NK-92 (cell line): ENCODE results near the gene NSFL1C.

Source experiments
- DNase-seq: peaks from one replicate; lab custom pipeline; 2025; ENCODE audit not compliant: unreplicated experiment; lab: John Stamatoyannopoulos, UW

NSFL1C gene

DNA sequence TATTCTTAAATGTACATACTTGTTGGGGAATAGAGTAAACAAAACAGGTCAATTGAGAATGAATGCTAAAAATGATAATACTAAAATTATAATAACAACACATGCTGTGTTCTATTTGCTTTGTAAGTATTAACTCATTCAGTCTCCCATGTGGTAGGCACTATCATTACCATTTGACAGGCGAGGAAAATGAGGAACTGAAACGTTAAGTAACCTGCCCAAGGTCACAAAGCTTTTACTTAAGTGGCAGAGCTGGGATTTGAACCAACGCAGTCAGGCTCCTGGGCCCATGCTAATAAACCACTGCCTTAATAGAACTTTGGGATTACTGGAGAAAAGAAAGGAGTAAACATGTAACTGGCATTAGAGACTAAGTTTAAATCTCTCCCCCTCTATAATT is 3.8 kb downstream of the NSFL1C start:
- DNase-seq = no peak

DNA sequence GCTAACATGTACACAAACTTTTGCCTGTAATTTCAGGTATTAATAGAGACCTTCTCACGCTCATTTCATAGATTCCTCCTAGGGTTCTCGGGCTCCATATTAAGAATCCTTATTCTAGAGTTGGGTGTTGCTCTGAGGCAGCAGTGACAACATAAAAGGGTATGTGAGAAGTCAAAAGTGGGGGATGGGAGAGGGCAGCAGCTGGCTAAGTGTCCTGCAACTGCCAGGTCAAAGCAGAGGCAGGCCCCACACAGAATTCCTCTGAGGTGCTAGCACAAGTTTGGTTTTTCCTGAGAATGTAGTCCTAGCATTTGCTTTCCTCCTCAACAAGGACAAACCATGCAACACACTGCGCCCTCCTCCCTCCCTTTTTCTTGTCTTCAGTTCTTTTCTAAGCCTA is 4.6 kb downstream of the NSFL1C start:
- no peak for DNase-seq

DNA sequence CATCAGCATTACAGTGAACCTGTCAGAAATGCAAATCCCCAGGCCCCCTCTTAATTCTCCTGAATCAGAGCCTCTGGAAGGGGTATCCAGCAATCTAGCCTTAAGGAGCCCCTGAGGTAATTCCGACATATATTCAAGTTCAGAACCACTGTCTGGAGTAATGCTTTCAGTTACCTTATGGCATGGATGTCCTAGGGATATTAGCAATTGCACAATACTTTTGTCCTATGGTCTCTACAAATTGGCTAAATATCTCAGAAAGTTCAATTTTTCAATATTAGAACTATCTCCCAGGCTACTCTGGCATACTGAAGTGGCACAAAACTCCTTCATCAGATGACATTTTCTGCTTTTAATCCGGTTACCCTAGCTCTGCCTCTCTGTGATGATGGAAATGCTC is 6.4 kb downstream of the NSFL1C start:
- no peak for DNase-seq

DNA sequence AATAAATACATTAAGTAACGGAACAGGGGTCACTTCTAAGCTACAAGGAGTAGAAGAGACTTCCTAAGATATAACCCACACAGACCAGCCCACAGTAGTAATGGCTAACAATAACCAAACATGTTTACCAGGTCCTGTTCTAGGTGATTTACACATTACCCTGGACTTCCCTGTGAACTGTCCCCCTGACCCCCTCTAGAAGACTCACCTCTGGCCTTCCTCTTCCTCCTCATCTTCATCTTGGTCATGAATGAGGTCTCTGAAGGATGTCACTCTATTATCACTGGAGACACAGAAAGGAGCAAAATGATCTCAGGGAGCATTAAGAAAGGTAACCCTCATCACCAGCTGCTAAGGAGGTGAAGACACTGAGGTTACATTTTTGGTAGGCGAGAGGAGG is 8.7 kb downstream of the NSFL1C start:
- DNase-seq = no peak

DNA sequence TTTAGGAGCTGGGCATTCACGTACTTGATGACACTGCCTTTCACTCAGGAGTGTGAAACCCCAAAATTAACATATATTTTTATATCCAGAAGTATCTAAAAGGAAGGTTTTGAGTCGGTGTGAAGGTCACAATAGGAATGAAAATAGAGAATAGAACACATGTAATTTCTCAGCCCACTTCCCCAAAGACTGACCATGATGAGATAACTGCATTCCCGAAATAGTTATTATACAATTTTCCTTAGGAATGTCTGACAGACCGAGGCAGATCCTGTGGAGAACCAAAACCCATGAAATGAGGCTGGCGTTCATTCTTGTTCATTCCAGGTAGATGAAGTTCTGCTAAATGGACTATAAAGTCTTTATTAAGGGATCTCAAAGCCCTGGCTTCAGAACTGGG is 10.3 kb downstream of the NSFL1C start:
- no peak for DNase-seq

DNA sequence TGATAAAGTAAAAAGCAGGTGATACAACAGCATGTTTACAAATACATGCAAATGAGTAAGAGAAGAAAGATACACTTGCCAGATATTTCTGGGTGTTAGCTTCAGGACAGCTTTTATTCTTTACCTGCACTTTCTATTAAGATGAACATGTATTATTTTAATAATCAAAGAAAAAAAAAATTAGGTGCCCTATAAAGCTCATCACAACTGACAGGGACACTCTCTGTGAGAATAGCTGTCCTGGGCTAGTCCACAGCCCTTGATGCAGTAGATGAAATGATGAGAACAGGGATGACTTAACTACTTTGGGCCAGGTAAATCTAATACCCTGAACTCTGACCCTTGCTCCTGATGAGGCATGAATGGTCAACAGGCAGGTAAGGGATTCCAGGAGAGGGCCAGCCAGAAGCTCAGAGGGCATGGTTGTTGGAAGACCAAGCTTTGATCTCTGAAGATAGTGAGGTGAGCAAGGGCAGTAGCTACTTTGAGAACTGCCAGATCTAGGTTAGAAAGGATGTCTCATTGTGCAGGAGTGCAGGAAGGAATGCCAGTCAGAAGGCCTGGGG is 15.6 kb downstream of the NSFL1C start:
- DNase-seq = no peak

DNA sequence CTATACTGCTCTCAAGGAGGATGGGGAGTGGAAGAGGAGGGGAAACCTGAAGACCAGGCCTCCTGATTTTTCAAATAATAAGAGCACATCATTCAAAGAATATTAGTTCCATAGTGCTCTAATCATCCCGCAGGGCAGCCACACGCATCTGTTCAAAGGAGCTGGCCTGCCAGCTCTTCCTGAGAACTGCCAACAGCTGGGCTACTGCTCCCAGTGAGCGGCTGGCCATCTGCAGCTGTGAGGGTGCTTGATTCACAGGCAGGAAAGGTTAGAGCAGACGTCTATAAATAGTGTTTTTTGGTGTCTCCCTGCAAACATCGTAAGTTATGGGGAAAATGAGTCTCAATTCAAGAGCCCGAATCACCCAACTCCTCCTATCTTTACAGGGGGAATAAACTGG is 17.3 kb downstream of the NSFL1C start:
- no peak for DNase-seq

DNA sequence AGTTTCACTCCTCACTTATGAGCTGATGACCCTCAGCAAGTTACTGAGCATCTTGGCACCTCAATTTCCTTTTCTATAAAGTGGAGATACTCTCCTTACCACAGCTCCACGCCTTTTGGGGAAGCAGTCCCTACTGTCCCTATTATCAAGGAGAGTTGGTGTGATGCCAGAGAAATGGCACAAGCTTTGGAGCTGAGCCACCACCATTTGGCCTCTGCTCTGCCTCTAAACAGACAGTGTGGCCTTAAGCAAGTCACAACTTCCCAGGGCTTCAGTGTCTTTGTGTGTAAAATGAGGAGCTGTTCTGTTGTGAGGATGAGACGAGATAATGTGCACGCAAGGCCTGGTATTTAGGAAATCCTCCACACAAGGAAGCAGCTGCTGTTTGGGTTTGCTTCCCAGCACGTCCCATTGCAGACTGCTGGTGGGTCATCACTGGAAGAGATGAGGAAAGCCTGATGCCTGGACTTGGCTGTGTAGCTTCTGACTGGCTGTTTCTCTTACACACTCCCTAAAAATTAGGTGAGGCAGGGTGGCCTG is 18.5 kb downstream of the NSFL1C start:
- DNase-seq = no peak

DNA sequence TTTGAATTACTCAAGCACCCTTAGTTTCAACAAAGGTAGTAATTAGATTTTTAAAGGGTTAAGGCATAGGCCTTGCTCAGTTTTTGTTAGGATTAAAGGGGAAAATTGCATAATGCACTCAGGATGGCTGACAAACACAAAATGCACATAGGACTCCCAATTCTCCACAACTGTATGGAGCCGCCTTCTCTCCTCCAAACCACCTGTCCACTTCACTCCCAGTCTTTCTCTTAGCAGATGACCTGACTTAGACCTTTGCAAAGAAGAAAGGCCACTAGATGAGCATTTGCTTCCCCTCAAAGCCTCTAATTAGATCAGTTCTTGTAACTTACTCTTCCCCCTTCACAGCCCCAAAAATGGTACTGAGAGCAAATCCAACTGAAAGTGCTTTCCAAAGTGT is 20.1 kb downstream of the NSFL1C start:
- DNase-seq = no peak

DNA sequence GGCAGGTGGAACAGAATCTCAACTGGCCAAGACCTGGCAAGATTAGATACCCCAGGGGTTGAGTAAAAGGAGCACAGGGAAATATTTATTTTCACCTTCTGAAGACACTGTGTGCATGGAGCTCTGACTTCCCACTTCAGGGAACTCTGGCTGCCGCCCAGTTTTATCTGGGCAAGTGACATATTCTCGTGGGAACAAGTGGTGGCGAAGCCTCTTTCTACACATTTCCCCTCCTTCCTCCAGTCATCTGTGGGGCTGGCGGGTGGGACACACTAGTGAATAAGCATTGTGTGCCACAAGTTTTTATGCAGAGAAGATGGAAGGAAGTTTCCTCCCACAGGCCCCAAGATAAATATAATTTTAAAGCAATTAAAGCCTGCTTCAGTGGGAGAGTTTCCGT is 23.6 kb downstream of the NSFL1C start:
- no peak for DNase-seq

DNA sequence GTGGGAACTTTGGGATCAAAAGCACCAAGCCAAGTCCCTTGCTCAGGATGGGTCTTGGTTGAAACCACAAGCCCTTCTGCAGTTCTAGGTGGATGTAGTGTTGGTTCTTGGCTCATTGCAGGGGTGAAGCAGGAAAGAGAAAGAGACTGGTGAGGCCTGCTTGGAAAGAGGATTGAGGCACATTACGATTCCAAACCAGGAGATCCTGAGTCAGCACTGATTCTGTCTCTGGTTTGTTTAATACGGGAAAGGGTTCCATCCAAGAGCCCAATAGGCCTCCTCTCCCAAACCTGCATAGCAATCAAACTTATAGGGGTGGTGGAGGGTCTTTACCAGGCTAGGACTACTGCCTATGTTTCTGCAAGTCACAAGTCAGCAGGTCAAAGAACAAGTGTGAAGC is 24.3 kb downstream of the NSFL1C start:
- no peak for DNase-seq

DNA sequence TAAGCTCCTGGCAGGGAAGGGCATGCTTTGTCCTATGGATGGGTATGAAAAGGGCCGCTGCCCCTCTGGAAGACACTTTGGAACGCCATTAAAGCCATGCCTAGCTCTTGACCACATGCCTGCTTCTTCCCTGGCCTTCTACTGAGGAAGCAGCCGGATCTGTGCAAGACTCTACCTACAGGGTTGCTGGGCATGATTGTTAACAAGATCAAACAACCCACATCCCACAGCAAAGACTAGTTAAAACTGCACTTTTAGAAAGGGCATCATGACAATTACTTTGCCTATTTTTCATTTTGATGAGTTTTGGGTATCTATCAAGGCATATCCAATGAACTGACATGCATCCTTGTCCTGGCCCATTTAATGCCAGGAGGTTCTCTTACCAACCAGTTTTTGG is 25.5 kb downstream of the NSFL1C start:
- no peak for DNase-seq

DNA sequence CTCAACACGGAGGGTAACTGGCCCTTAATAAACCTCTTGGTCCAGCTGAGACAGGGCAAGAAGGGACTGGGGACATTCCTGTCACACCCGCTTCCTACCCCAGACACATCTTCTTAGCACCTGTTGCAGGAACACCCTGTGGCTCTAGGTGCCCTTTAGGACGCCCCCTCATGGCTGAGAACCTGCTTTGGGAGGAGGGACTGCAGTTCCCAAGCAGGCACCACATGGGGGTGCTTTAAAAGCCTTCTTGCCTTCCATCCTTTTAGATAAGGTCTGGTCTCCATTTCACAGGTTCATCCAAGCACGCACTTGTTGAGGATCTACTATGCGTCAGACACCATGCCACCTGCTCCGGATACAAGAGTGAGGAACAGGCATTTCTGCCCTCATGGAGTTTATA is 26.6 kb downstream of the NSFL1C start:
- no peak for DNase-seq

DNA sequence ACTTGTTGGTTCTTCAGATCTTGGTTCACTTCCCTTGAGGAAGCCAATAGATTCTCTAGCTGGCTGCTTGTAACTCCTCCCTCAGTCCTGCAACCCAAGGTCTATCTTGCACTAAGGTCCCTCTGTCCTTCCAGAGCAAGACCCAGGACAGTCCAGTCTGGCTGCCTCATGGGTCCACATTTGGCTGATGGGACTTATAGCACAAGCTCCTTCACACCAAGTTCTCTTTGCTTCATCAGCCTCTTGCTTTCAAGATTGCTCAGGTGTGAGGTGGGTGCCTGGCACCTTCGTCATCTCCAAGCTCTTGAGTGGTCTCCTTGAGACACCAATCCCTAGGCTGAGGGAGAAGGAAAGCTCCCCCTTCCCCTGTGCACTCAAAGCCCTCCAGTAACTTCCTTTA is 28.3 kb downstream of the NSFL1C start:
- no peak for DNase-seq

DNA sequence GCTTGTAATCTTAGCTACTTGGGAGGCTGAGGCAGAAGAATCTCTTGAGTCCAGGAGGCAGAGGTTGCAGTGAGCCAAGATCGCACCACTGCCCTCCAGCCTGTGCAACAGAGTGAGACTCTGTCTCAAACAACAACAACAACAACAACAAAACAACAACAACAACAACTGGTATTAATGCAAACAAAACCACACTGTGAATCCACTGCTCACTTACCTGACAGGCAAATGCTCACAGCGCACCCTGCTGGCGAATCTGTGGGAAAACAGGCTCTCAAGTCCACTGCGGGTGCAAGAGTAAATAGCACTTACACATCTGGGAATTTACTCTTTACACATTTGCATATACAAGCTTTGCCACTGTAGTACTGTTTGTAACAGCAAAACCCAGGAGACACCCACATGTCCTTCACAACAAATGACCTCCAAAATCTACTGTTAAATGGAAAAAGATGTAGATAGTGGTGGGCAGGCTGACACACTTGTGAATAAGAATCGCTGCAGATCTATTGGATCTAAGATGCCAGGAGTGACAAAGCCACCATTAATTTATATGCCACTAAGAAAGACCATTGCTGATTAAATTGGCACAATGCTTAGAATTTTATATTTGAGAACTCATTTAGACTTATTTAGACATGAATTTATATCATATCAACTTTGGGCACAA is 29.3 kb downstream of the NSFL1C start:
- no peak for DNase-seq

DNA sequence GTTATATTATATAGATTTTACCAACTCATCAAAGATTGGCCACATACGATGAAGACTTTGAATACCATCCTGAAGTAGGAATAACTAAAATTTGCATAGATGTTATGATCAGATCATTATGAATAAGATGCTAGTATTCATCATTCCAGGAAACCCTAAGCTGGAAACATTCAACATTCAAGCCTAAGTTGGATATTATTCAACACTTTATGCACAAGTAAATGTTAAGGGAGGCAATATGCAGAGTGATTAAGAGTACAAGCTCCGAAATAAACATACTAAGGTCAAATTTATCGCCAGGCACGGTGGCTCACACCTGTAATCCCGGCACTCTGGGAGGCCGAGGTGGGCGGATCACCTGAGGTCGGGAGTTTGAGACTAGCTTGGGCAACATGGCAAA is 30.4 kb downstream of the NSFL1C start:
- DNase-seq = no peak

DNA sequence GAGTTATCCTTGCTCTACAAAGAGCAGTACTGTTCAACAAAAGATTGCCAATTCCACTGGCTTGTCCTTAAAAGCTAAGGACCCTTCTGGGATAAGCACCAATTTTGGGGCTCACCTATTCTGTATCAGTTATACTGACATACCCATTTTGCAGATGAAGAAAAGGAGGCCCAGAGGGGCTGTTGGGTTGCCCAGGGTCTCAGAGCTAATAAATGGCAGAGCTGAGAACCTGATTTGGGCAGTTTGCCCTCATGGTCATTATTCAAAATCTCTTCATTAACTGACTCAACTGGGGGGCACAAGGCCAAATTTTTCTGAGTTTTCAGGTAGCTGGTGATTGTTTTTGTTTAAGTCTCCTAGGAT is 31.3 kb downstream of the NSFL1C start:
- no peak for DNase-seq

DNA sequence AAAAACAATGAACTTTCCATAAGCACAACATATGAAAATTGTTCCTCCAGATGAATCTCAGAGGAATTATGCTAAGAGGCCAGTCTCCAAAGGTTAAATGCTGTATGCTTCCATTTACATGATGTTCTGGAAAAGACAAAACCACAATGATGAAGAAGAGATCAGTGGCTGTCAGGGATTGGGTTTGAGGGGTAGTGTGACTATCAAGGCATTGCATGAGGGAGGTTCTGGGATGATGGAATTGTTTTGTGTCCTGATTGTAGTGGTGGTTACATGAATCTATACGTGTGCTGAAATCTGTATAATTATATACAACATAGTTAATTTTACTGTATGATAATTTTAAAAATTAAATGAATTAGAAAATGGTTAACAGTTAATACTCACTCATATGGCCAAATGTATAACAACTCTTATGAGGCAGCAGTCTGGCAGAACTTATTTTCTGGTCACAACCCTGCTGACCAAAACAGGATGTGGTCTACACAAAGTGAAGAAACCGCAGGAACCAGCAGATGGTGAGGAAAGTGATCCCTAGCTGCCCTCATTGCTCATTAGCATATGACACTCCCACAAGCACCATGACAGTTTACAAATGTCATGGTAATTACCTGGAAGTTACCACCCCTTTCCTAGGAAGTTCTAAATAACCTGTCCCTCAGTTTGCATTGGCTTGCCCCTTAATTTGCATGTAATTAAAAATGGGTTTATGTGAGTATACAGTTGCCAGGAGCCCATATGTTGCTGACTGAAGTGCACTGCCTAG is 31.9 kb downstream of the NSFL1C start:
- no peak for DNase-seq

DNA sequence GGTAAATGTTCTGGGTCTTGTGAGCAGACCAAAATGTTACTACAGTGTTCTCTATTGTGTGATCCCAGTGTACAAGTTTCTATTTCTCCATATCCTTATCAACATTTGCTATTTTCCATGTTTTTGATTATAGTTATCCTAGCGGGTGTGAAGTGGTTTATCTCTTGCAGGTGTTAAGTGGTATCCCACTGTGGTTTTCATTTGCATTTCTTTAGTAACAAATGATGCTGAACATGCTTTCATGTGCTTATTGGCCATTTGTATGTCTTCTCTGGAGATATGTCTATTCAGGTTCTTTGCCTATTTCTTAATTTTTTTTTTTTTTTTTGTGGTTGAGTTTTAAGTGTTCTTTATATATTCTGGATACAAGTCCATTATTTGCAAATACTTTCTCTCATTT is 35.5 kb downstream of the NSFL1C start:
- no peak for DNase-seq

DNA sequence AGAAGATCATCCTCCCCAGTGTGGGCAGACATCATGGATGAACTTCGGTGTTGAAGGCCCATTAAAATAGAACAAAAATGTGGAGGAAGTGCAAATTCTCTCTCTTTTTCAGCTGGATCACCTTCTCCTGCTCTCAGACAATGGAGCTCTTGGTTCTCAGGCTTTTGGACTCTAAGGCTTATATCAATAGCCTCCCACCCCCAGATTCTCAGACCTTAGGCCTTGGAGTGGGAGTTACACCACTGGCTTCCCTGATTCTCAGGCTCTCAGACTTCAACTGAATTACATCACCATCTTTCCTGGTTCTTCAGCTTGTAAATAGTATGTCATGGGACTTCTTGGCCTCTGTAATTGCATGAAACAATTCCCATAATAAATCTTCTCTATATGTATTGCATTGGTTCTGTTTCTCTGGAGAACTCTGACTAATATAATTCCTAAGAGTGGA is 36.6 kb downstream of the NSFL1C start:
- no peak for DNase-seq

DNA sequence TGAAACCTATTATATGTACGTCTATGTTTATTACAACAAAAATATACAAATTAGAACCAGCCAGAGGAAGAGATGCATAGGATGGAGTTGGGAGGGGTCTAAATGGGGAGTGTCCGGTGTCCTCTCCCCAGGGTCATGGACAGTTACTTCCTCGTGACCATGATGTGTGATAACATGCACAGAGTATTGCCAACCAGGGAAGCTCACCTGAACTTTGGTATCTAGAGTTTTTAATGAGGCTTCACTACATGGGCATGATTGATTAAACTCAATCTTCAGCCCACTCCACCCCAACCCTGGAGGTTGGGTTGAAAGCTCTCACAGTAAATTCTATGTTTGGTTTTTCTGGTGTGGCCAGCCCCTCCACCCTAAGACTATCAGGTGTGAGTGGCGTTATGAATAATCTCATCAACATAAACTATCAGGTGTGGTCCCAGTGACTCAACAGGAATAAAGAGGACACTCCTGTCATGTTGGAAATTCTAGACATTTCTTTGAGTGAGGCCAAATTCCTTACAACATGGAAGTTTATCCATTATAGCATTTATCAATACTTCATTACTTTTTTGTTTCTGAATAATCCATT is 37.4 kb downstream of the NSFL1C start:
- no peak for DNase-seq

DNA sequence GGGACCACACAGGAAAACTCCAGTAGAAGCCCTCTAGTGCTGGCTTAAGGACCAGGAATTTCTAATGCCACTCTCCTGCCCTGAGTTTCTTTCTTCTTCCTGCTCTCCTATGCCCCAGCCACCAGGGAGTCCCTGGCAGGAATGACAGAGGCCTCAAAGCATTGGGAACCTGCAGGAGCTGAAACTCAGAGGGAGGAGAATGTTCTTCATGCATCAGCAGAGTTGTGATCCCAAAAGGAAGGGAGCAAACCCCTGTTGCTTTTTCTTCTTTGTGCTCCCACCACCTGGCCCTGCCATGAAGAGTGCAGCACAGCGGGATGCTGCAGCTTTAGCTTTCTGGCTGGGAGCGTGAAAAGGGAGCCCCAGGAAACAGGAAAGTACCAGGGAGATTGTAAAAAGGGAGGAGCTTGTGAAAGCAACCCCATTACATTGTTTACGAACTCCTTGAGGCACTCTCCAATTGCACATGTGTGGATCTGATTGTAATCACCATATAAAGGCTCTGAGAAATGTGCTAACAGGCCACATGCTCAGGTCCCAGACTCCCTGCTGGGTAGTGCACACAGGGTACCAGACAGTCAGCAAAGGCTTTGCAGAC is 39.1 kb downstream of the NSFL1C start:
- no peak for DNase-seq
